Epidermal melanocyte (primary cell): ENCODE measurements around the gene BUD13.

ENCODE experiments used
- DNase-seq: peaks from one replicate; pipeline ENCODE4 v3.0.0; 2011; ENCODE audit warnings: low spot score; ENCODE audit not compliant: insufficient read length

The BUD13 gene

DNA sequence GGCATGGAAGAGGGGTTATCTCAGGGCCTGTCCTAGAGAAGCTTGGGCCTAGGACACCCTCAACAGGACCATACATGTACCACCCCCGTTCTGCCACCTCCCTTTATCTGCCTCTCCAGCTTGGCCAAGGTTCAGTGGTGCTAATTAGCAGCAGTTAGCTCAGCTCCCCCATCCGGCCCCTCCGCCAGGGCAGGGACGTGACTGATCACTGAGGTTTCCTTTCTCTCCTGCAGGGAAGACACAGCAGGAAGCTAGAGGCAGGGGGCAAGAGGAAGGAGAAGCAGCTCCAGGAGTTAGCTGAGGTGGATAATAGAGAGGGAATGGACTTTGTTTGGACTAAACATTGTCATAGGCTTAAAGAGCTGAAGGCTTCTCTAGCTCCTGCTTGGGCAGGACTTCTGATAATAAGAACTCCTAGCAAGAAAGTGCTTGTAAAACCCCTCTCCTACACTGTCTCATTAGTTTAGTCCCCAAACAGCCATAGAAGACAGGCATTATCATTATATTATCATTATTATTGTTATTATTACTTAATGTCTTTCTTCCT is 53.8 kb downstream of the BUD13 start:
- no peak for DNase-seq

DNA sequence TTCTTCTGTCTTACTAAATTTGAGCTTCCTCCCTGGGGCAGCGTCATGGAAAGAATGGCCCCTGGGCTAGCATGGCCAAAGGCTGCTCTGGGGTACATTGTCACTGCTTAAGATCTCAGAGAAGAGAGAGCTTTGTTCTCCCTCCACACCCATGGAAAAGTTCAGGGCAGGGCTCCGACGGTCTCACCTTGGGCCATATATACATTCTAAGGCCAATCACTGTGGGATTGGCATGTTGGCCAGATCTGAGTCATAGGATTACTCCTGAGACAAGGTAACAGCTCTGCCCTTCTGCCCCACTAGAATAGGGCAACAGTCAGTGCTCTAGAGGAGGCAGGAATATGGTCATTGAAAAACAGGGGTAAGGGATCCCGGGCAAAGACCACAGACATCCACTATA is 56.2 kb downstream of the BUD13 start:
- no peak for DNase-seq

DNA sequence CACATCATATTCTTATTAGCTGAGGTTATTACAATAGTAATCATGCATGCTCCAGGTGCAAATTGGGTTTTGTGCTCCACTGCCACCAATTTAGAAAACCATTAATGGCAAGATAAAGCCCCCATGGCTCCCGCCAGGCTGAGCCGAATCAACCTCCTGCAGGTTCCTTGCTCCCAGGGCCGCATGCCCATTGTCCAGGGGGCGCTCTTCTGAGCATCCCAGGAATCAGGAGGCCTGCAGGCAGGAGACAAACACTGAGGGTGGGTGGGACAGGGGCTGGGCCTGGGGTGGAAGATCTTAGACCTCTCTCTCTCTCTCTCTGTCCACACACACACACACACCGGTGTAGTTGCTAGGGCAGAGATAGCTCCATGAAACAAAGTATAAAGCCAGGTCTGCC is 57.4 kb downstream of the BUD13 start:
- no peak for DNase-seq

DNA sequence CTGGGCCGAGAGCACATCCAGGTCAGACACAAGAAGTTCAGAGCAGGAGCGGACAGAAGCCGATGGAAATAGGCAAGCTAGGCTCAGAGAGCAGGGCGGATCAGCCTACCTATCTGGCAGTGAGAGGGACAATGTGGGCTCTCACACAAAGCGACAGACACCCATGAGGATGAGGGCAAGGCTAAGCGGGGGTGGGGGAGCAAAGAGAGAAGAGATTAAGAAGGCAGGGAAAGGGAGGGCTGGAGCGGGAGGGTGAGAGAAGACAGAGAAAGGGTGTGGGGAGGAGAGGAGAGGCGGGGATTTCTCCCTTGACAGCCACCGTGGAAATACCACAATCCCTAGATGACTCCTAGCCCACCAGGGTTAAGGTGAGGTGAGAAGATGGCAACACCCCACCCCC is 57.9 kb downstream of the BUD13 start:
- no peak for DNase-seq

DNA sequence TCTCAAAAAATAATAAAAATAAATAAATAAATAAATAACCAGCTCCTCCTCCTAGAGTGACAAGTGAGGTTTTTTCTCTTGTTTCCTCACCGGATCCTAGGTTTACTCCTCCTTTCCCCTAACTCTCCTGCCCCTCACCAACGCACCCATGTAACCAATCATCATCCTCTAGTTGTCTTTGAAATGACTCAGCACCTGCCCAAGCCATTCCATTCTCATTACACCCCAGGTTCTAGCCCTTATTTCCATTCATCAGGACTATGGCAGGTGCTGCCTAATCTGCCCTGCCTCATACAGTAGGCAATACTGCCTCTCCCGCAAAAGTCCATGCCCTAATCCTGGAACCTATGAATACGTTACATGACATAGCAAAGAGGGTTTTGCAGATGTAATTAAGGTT is 60.4 kb downstream of the BUD13 start:
- no peak for DNase-seq

DNA sequence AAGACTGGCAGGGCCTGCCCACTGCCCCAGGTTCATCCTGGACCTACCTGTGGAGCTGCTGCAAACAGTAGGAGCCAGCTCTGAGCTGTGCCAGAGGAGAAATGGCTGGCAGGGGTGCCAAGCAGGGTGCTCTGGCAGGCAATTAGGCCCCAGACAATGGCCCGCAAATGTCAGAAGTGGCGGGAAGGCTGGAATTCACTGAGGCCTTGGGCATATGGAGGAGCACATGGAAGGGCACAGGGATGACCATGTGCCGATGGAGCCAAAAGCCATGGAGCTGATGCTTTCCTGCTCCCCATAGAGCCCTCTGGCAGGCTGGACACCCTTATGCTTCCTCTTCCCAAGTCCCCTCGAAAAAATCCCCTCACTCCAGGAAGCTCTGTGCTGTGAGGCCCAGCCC is 62.0 kb downstream of the BUD13 start:
- DNase-seq, result no peak

DNA sequence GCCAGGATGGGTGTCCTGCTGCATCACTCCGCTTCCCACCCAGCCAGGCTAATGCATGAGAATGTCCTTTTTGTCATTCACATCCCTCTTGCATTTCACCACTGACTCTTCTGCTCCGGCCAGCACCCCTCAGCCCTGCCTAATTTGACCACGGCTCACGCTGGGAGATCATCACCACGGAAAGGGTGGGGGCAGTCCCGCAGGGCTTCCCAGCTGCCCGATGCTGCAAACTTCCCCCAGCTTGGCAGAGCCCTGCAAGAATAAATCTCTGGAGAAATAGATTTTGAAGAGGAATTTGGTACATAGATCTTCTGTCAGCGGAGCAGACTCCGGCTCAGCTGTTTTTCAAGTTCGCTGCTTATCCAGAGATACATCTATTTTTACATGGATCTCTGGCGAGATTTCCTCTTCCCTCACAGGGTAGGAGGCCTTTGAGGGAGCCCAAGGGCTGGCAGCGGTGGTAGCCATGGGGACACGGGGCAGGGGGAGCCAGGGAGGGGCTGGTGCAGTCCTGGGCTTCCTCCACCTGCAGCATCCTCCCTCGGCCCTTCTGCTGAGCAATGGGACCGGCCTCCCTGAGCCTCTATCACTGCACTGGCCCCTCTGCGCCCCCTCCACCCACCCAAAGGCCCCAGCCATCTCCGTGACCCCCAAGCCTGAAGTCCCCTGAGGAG is 62.6 kb downstream of the BUD13 start:
- no peak for DNase-seq

DNA sequence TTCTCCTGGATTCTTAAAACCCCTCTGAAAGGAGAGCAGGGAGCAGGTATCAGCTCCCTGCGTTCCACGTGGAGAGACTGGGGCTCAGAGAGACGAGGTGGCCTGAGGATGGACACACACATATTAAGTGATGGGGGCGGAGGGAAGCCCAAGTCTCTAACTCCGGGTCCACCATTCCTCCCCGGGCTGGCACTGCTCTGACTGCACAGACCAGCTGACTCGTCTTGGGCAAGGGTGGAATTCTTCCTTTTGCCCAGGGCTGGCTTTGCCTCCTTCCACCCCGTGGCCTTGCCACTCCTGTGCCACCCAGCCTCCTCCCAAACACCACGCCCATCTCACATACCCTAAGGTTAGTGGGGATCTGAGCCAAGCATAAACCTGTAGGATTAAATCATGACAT is 65.0 kb downstream of the BUD13 start:
- no peak for DNase-seq

DNA sequence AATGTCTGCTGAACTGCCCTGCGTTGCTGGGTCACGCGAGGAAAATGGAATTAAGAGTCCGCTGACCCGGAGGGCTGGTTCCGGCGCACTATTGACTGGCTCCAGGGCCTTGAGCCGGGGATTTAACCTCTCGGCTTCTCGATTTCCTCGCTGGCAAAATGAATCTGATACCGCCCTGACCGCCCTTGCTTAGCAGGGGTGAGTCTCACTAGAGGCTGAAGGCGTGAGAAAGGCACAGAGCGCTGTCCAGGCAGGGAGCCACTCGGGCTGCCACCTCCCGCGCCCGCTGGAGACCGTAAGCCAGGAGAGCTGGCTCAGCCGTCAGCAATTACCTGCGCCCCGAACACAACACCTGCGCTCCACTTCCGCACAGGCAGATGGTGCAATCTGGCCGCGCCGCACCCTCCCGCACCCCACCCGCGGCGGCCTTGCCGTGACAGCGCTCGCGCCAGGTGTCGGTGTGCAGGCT is 65.6 kb downstream of the BUD13 start:
- DNase-seq, result no peak

DNA sequence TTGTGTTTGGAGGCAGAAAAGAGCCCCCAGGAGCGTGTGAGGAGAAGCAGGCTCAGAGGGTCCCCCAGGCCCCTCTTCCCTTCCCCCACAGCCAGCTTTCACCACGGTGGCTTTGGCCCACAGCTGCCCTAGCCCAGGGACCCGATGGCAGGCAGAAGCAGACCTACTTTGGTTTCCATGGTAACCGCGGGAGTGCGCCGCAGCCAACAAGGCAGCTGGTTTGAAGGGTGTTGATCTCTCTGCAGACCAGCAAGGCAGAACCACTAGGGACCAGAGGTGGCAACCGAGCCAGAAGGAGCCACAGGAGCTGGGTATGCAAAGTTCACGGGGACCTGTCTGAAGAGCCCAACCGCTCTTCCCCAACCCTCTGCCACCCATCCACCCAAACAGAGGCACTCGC is 69.4 kb downstream of the BUD13 start:
- no peak for DNase-seq

DNA sequence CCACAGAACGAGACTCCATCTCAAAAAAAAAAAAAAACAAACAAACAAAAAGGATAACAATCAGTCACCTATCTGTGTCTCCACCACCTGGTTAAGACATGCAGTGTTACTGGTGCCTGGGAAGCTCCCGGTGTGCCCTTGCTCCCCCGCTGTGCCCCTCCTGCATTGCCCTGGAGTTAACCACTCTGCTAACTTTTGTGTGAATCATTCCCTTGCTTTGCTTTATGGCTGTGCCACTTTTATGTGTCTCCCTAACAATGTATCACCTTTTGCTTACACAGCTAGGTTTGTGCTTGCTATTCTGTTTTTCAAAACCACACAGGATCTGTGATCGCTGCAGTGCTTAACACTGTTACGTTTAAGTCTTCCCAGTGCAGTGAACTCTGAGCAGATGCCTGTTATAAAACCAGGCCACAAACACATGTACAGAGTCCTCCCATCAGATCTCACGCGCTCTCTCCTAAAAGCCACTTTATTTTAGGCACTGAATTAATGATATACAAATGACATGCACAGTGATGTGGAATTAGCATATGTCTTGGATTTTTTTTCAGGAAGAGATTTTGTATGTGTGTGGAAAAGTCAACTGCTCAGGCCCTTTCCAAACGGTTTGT is 69.9 kb downstream of the BUD13 start:
- no peak for DNase-seq

DNA sequence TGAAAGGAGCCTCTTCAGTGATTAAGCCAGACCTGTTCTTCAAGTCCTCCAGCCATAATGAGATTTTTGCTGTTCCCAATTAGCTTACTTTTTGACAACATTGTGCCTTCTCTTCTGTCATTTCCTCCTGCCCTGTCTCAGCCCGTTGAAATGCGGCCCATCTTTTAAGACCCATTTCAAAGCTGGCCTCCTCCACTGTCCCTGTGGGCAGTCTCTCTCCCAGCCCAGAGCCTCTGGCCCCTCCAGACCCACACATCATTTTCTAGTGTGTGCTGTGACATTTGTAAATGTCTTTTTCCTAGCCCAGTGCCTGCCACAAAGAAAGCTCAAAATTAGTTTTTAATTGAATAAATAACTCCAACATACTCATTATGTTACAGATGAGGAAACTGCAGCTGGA is 70.9 kb downstream of the BUD13 start:
- no peak for DNase-seq

DNA sequence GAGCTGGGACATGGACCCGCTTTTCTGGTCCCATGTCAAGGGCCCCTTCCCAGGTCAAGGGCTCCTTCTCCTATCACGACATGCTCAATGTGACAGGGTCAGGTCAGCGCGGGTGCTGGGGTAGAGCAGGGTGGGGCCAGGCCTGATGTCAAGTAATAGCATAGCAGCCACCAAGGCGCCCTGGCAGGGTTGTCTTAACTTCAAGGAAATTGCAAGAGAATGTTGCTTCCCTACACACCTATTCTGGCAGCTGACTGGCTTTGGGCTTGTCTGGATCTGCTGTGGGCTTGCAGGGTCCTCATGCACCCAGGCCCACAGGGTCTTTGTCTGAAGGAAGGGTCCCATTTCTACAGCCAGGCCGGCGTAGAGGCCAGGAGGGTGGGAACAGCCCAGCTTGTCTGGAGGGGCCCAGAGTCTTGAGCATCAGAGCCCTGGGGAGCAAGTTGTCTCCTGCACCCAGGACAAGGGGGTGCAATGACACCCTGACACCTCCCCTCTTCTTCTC is 71.4 kb downstream of the BUD13 start:
- no peak for DNase-seq

DNA sequence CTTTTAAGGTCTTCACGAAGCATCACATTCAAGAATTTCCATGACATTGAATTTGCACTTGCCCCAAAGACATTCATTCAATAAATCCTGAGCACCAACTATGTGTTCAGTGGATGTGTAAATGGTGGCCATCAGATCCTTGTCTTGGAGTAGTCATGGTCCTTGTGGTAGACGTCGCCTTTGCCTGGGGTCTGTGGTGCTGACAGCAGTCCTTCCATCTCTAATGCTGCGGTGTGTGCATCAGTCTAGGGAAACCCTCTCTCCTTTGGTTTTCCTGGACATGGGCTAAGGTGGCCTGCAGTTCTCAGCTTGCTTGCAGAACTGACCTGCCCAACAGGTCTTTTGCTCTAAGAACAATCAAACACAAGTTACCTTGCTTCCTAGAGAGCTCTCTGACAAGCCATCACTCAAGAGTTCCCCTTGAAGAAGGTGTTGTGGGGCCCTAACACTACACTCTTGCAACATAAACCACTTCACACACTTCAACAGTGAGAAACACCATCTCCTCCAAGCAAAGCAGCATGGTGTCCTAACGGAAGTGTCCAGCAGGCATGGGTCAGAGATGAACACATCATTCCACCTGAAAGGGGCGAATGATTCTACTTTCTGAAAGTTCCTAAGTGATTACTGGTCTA is 72.1 kb downstream of the BUD13 start:
- DNase-seq, result no peak
